K562 (cell line): ENCODE results near the gene NPC1L1. TPM values are rescaled to one million over a fixed set of nuclear protein-coding genes. Genes with fewer than 3 reads are reported as not detected.

Experiments
- ATAC-seq: fragments of 200-7000 bp; cut with Tn5 transposase; 3 replicates; pipeline ENCODE4 v1.9.1; 2020; ENCODE audit warnings: moderate library complexity
- BruUV-seq: library from RNA; stranded (reverse); fragments of 400-500 nt; replicated peaks from 2 replicates; lab custom pipeline; 2021; lab: Mats Ljungman, UMichigan
- CTCF ChIA-PET: fragments of 300-600 bp; formaldehyde crosslinking; extraction: SDS; loops from one replicate; lab custom pipeline; 2021; ENCODE audit warnings: low intra/inter-chr PET ratio; lab: Yijun Ruan, JAX
- POLR2A ChIA-PET: fragments of 300-600, 350-650 bp; sonication (Branson Sonifier 250); formaldehyde crosslinking; extraction: SDS; loops from one replicate; lab custom pipeline; 2021; ENCODE audit warnings: antibody characterized with exemption, inconsistent platforms; lab: Yijun Ruan, JAX
- DNase-seq, 4 experiments: peaks; one replicate each; pipeline versions ENCODE4 v3.0.0 to v3.0.0-alpha.2; 2011 to 2018; ENCODE audit warnings: low spot score in 3 of 4, mixed read lengths in 3 of 4; ENCODE audit errors: extremely low read depth in 1 of 4
- FAIRE-seq: peaks from 2 replicates; lab custom pipeline; 2011; peaks lifted over from hg19 to GRCh38; lab: Jason Lieb, UNC
- H2AFZ ChIP-seq: 2 replicates; pipeline ENCODE4 v1.6.0; 2011; ENCODE audit warnings: low read depth, low read length, control low read depth, inconsistent platforms
- H3K27ac ChIP-seq: fragments of 200-600 bp; 3 replicates; pipeline ENCODE4 v1.8.0; 2011; ENCODE audit warnings: low read depth, mild to moderate bottlenecking, control low read depth, inconsistent platforms, low read length, moderate library complexity, mixed read lengths; ENCODE audit errors: extremely low read depth
- H3K27me3 ChIP-seq, 2 experiments: fragments of 300-600 bp in 1 of 2; 2 replicates in 1 of 2; 3 replicates in 1 of 2; pipeline versions ENCODE4 v1.6.0 to v1.8.0; 2011; ENCODE audit warnings: inconsistent platforms in 2 of 2, low read length in 2 of 2, mild to moderate bottlenecking in 1 of 2, mixed read lengths in 1 of 2, moderate library complexity in 1 of 2; ENCODE audit not compliant: control insufficient read depth in 2 of 2, insufficient read depth in 2 of 2
- H3K36me3 ChIP-seq: fragments of 300-600 bp; 3 replicates; pipeline ENCODE4 v1.8.0; 2011; ENCODE audit warnings: mild to moderate bottlenecking, low read length, inconsistent platforms; ENCODE audit not compliant: control insufficient read depth, insufficient read depth
- H3K4me1 ChIP-seq, 2 experiments: fragments of 200-600 bp in 1 of 2; replicated peaks in 1 of 2; 2 replicates in 1 of 2; 3 replicates in 1 of 2; pipeline versions ENCODE4 v1.5.1 to v1.8.0; 2011; ENCODE audit warnings: inconsistent platforms in 2 of 2, low read length in 2 of 2, mild to moderate bottlenecking in 1 of 2, mixed read lengths in 1 of 2, moderate library complexity in 1 of 2; ENCODE audit not compliant: control insufficient read depth in 2 of 2, insufficient read depth in 2 of 2
- H3K4me2 ChIP-seq: 2 replicates; pipeline ENCODE4 v1.6.1; 2011; ENCODE audit warnings: low read length, control low read depth, inconsistent platforms, mixed read lengths; ENCODE audit not compliant: insufficient read depth
- H3K4me3 ChIP-seq: fragments of 200-600 bp; sonication (generic), shearing (Covaris generic); 2 replicates; pipeline ENCODE4 v1.5.1; 2016; ENCODE audit warnings: control low read depth, inconsistent platforms
- H3K79me2 ChIP-seq: fragments of 200-600 bp; 3 replicates; pipeline ENCODE4 v1.8.0; 2011; ENCODE audit warnings: low read length, inconsistent platforms; ENCODE audit not compliant: control insufficient read depth, insufficient read depth
- H3K9ac ChIP-seq, 2 experiments: 2 replicates each; pipeline versions ENCODE4 v1.6.0 to v1.6.1; 2011; ENCODE audit warnings: low read depth in 2 of 2, low read length in 2 of 2, control low read depth in 1 of 2, inconsistent platforms in 1 of 2, mild to moderate bottlenecking in 1 of 2, mixed read lengths in 1 of 2; ENCODE audit not compliant: insufficient read depth in 1 of 2
- H3K9me1 ChIP-seq: one replicate; pipeline ENCODE4 v1.6.0; 2011; ENCODE audit warnings: inconsistent platforms, mild to moderate bottlenecking, low read length, moderate library complexity; ENCODE audit not compliant: control insufficient read depth, insufficient read depth
- H3K9me3 ChIP-seq: replicated peaks from 2 replicates; pipeline ENCODE4 v1.5.1; 2011; ENCODE audit warnings: low read depth, low read length, inconsistent platforms; ENCODE audit not compliant: control insufficient read depth, insufficient read depth
- H4K20me1 ChIP-seq: replicated peaks from 2 replicates; pipeline ENCODE4 v1.6.1; 2011; ENCODE audit warnings: low read length, inconsistent platforms, mixed read lengths; ENCODE audit not compliant: control insufficient read depth, insufficient read depth
- BRCA1 ChIP-seq, 2 experiments: fragments of 450-650 bp in 1 of 2; sonication (generic) in 1 of 2; formaldehyde crosslinking in 1 of 2; IDR thresholded peaks; 2 replicates each; pipeline versions ENCODE4 v1.5.0 to v1.6.1; 2017 to 2020; ENCODE audit warnings: mild to moderate bottlenecking in 1 of 2, missing genetic modification reagents in 1 of 2
- ELF1 ChIP-seq: fragments of 200-800 bp; sonication (Bioruptor generic); IDR thresholded peaks from 2 replicates; pipeline ENCODE4 v1.6.1; 2016; ENCODE audit warnings: missing genetic modification characterization, missing compliant biosample characterization
- MCM2 ChIP-seq: fragments of 450-650 bp; IDR thresholded peaks from 2 replicates; pipeline ENCODE4 v1.6.1; 2017; ENCODE audit warnings: low read depth, mild to moderate bottlenecking
- MGA ChIP-seq: fragments of 450-650 bp; IDR thresholded peaks from 2 replicates; pipeline ENCODE4 v1.6.1; 2016; ENCODE audit warnings: mild to moderate bottlenecking, moderate library complexity
- WGBS: fragments of 100-300 bp; shearing (Covaris generic); methylation state at CpG from one replicate; pipeline ENCODE4 v1.1.6; 2016; ENCODE audit warnings: low coverage, mixed read lengths; ENCODE audit not compliant: insufficient coverage; ENCODE audit errors: missing lambda C conversion rate; 5-methylcytosine and 5-hydroxymethylcytosine counted together
- in situ Hi-C: fragments of 300-500 bp; cut with MboI; formaldehyde crosslinking; loops from 4 replicates; pipeline ENCODE4 v1.15.0; 2018; ENCODE audit warnings: inconsistent platforms, mixed read lengths
- intact Hi-C: fragments of 100-400 bp; cut with micrococcal nuclease; formaldehyde crosslinking; loops from 2 replicates; pipeline ENCODE4 v1.14.2; 2022
- polyA plus RNA-seq, 8 experiments: library from polyadenylated mRNA; depleted of rRNA in 4 of 8; stranded (reverse) in 5 of 8; unstranded in 3 of 8; fragments of >200 nt; fragmentation: Nextera tagmentation in 2 of 8; fragmentation: Illumina TruSeq in 1 of 8; extraction: Ambion mirVana in 2 of 8; extraction: Trizol in 1 of 8; gene quantifications; 2 replicates each; pipeline versions ENCODE4 v1.2.1 to v1.2.3, GENCODE V29; 2011 to 2014; ENCODE audit warnings: inconsistent platforms in 1 of 8, missing spikeins in 1 of 8
- total RNA-seq, 7 experiments: library from RNA; depleted of rRNA in 6 of 7; stranded (reverse); fragments of >200 nt in 6 of 7; fragmentation: Illumina TruSeq in 2 of 7; extraction: Trizol in 2 of 7; gene quantifications; 2 replicates each; pipeline versions ENCODE4 v1.2.1 to v1.2.3, GENCODE V29; 2011 to 2021; ENCODE audit warnings: low replicate concordance in 1 of 7

The NPC1L1 gene
- total and polyA plus RNA-seq, 9 of the 15 experiments (the other 6 are each of a cell fraction or from before 2014, with no cell fraction given) = 0.01 to 0.18 (median 0.07) TPM; not detected in 4

GRCh38 chr7:44533301-44534055 is 7.7 kb downstream of the NPC1L1 start:
- ATAC-seq (no peak), FAIRE-seq (no peak), DNase-seq (no peak)
- Histone ChIP-seq H3K27ac (no peak overlapping the region), H4K20me1 (no peaks in the 10 kb centered on the region), H3K4me1 (peaks cover 0 to 33% of the 10 kb centered on the region in 2 experiments; a peak in 2 of 5 replicates), H3K9ac (0 out of 4 replicates have a peak overlapping the region, but pooled peaks of 1 of the 2 experiments have one; percentile 36), H3K27me3 (no peaks in the 10 kb centered on the region), H3K4me3 (no peak overlapping the region), H3K9me3 (no peaks in the 10 kb centered on the region), H3K4me2 (no peak overlapping the region), H3K9me1 (no peaks in the 10 kb centered on the region), H2AFZ (no peak overlapping the region), H3K36me3 (no peaks in the 10 kb centered on the region), H3K79me2 (no peaks in the 10 kb centered on the region)
- TF ChIP-seq MGA (no peak), ELF1 (no peak), BRCA1 (IDR thresholded peaks at IDR 0.05) (no peak), BRCA1 (CRISPR knock-in tag; IDR thresholded peaks at IDR 0.05) (no peak), MCM2 (no peak)
- BruUV-seq = no TSS peak
- WGBS = 41% methylated on average over 8 of the region's 8 CpGs
- ChIA-PET CTCF (no interaction called here), POLR2A (no interaction called here)
- intact Hi-C loops (no loop called here), in situ Hi-C loops (no loop called here)
